Measurements from ENCODE around the gene RAET1L.
"Not testable (repeated sequence)": the region's sequence is repeated elsewhere in the genome, so short reads cannot be mapped to it uniquely, and the experiment has no call there.

Gene RAET1L

GRCh38 chr6:149990212-149990660, 35.1 kb downstream of the RAET1L start:
- no peak for DNase-seq

GRCh38 chr6:149988550-149989346, 36.6 kb downstream of the RAET1L start:
- DNase-seq = no peak

- no peak for DNase-seq
These were observed 37.7 kb downstream of the RAET1L start for GRCh38 chr6:149987602-149988107.

- no peak for DNase-seq
These were observed 39.8 kb downstream of the RAET1L start for GRCh38 chr6:149985481-149985937.

GRCh38 chr6:149984773-149985172, 40.6 kb downstream of the RAET1L start:
- no peak for DNase-seq

DNA sequence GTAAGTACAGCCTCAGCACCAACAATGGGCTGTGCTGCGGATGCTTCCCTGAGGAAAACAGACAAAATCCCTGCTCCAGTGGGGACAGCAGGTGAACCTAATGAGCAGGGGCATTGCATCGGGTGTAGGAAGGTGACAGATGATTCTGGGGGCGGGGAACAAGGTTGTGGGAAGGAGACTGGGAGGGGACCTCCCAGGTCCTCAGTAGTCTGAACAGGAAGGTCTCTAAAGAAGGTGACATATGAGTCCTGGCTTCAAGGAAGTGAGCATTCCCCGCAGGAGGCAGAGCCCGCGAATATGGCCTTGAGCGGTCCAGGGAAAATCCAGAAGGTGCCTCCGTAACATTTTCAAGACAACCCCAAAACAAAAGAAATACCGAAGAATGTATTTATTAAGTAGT, 42.2 kb downstream of the RAET1L start:
- DNase-seq = no peak

- DNase-seq = no peak
These were observed 46.0 kb downstream of the RAET1L start for GRCh38 chr6:149979293-149979692.

DNA sequence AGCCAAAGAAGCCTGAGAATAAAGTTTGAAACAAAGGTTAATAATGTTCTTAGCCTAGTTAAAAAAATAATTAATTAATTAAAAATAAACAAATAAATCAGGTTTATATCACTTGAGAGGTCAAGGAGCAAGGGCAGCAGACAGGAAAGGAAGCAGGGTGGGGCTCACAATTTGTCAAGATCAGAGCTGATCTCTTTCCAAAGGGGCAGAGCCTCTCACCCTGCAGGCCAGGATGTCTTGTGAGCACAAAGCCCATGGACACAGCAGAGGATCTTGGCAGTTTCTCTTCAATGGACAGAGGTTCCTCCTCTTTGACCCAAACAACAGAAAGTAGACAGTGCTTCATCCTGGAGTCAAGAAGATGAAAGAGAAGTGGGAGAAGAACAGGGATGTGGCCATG, 46.7 kb downstream of the RAET1L start:
- no peak for DNase-seq

DNA sequence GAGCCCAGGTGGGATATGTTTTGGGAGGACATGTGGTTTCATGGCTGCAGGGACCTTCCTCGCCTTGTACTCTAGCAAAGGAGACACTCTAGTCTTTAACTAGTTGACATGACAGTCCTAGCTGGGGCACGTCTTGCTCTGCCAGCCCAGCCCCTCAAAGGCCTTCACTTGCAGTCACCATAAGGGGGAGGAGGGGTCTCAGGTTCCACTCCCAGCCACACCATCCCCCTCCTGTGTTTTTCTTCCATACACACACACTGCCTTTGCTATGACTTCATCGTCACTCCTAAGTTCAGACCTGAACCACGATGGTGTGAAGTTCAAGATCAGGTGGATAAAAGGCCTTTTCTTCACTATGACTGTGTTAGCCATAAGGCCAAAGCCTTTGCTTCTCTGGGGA, 48.1 kb downstream of the RAET1L start:
- DNase-seq = no peak

- DNase-seq = no peak
These were observed 49.9 kb downstream of the RAET1L start for GRCh38 chr6:149975400-149975799.

DNA sequence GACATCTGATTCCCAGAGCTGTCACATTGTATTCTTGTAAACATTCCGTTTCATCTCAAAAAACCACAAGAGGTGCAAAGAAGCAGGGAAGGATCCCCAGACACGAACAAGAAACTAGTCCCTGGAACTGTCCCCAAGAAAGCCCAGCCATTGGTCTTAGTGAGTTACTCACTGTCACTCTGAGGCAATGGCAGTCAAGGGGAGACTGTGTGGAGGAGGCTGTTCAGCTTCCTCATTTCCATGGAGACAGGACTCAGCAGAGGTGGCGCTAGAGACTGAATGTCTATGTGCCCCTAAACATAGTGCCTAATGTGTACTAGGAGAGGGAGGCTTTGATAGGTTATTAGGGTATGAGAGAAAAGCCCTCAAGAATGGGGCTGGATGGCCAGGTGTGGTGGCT, 50.5 kb downstream of the RAET1L start:
- DNase-seq = no peak

DNA sequence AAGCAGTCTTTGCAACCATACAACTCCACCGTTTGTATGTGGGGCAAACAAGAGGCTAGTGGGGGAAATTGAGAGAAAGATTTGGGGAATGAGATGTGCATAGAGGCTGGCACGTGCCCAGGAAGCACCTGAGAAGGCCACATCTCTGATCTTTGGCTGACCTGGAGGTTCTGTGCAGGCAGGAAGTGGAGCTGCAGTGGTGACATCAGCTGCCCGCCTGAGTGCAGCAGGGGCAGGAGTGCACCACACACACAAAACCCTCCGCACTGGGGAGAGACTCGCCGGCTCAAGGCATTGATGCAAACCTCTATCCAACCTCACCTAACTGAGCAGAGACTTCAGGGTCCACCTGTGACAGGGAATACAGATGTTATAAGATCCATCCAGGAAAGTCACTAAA, 50.9 kb downstream of the RAET1L start:
- not testable (repeated sequence) for DNase-seq

DNA sequence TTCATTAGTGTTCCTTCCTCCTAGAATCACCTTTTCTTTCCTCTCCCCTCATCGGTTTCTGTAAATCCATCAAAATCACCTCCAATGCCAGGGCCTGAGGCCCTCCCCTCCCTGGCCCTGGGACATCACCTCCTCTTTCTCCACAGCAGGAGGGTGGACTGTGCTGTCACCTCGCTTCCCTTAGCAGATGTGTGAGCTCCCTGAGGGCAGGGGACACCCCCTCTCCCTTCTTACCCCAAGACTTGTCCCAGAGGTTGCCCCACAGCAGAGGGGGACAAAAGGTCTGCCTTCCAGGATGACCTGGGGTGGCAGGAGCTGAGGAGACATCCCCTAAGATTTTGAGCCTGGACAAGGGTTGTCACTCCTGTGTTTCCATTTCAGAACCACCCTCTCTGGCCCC, 55.7 kb downstream of the RAET1L start:
- DNase-seq = no peak

- DNase-seq = not testable (repeated sequence)
These were observed 56.4 kb downstream of the RAET1L start for GRCh38 chr6:149968909-149969308.
